Gastroesophageal sphincter (tissue), 4 donors: ENCODE measurements around the gene KIDINS220. TPM values are rescaled to one million over a fixed set of nuclear protein-coding genes. Genes with fewer than 3 reads are reported as not detected.

Experiments
- ATAC-seq: fragments of 150-250 bp; one replicate; pipeline ENCODE4 v1.9.1; 2016; ENCODE audit warnings: mild to moderate bottlenecking, moderate library complexity
- H3K27ac ChIP-seq, 4 donors: fragments of 200-600 bp; sonication (generic) in 3 of 4; 1 replicate in 3 of 4; 2 replicates in 1 of 4; pipeline ENCODE4 v1.5.1; 2016 to 2019
- H3K27me3 ChIP-seq: fragments of 200-600 bp; sonication (generic); one replicate; pipeline ENCODE4 v1.5.1; 2019
- H3K36me3 ChIP-seq, 2 donors: fragments of 200-600 bp; sonication (generic); one replicate each; pipeline ENCODE4 v1.5.1; 2019; ENCODE audit warnings: control low read depth in 1 of 2
- H3K4me1 ChIP-seq, 3 donors: fragments of 200-600 bp; sonication (generic); 1 replicate in 2 of 3; 2 replicates in 1 of 3; pipeline ENCODE4 v1.5.1; 2016 to 2019; ENCODE audit warnings: control low read depth in 2 of 3
- H3K4me3 ChIP-seq, 2 donors: fragments of 200-600 bp; sonication (generic); one replicate each; pipeline ENCODE4 v1.5.1; 2019; ENCODE audit warnings: mild to moderate bottlenecking in 1 of 2, moderate library complexity in 1 of 2
- H3K9me3 ChIP-seq, 3 donors: fragments of 200-600 bp; sonication (generic); one replicate each; pipeline ENCODE4 v1.5.1; 2017 to 2019; ENCODE audit warnings: control low read depth in 2 of 3
- CTCF ChIP-seq, 4 experiments: fragments of 200-600 bp in 2 of 4; fragments of 450-650 bp in 2 of 4; sonication (generic) in 1 of 4; IDR thresholded peaks; one replicate each; pipeline ENCODE4 v1.5.1; 2017 to 2019; ENCODE audit warnings: antibody characterized with exemption in 4 of 4, mild to moderate bottlenecking in 2 of 4, moderate library complexity in 2 of 4
- EP300 ChIP-seq: sonication (generic); formaldehyde crosslinking; IDR thresholded peaks from one replicate; pipeline ENCODE4 v1.6.1; 2017; ENCODE audit warnings: antibody characterized with exemption, mild to moderate bottlenecking
- POLR2A ChIP-seq, 2 donors: fragments of 450-650 bp; IDR thresholded peaks; one replicate each; pipeline ENCODE4 v1.6.1; 2017; ENCODE audit warnings: antibody characterized with exemption in 2 of 2, mild to moderate bottlenecking in 2 of 2, moderate library complexity in 1 of 2
- POLR2AphosphoS5 ChIP-seq: sonication (generic); formaldehyde crosslinking; IDR thresholded peaks from one replicate; pipeline ENCODE4 v1.6.1; 2017; ENCODE audit warnings: antibody characterized with exemption
- WGBS, 2 donors: methylation state at CpG; one replicate each; pipeline ENCODE4 v1.1.5; 2018; ENCODE audit warnings: low coverage in 1 of 2; 5-methylcytosine and 5-hydroxymethylcytosine counted together
- total RNA-seq, 4 donors: library from RNA; depleted of rRNA; stranded (reverse); fragments of >200 nt; gene quantifications; one replicate each; pipeline ENCODE4 v1.1.0, GENCODE V29; 2016

KIDINS220 gene
- total RNA-seq, 4 donors from 2014 or later, result 73.3 to 122 (median 88.9) TPM

- TF ChIP-seq CTCF (IDR thresholded peaks at IDR 0.05) (no peak), POLR2AphosphoS5 (no peak), EP300 (no peak), POLR2A (IDR thresholded peaks at IDR 0.05) (no peak)
- no peaks in the 10 kb centered on the region for H3K4me1 ChIP-seq
- no peaks in the 10 kb centered on the region for H3K9me3 ChIP-seq
- peaks cover 0 to 29% of the 10 kb centered on the region in 2 donors for H3K36me3 ChIP-seq
- WGBS, 2 donors, result 69% methylated on average over 3 of the region's 5 CpGs; no CpG with 5 or more reads in 1 of the 2 donors
- H3K27ac ChIP-seq, result no peak overlapping the region
- no peak overlapping the region for H3K4me3 ChIP-seq
- no peaks in the 10 kb centered on the region for H3K27me3 ChIP-seq
- no peak for ATAC-seq
These were observed 44.7 kb upstream of the KIDINS220 start for GRCh38 chr2:8882094-8882493.

DNA sequence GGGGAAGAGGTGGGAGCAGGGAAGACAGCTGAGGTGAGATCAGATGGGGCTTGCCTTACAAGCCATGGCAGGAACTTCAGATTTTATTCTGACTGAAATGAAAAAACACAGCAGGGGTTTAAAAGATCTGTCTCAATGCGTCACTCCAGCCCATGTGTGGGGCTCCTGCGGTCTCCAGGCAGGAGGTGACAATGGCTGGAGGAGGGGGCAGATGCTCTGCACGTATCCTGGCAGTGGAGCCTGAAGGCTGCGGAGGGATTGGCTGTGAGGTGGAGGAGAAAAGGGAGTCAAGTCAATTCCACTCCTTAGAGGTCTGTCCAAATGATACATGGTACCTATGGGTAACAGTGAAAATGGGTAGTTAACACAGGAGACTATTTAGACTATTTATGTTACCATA lies 40.5 kb upstream of the KIDINS220 start:
- peaks cover 0 to 2% (median 0%) of the 10 kb centered on the region in 3 donors for H3K4me1 ChIP-seq
- peaks cover 0 to 46% of the 10 kb centered on the region in 2 donors for H3K36me3 ChIP-seq
- H3K27ac ChIP-seq, result no peak overlapping the region
- WGBS, 2 donors, result 91 to 100% methylated on average over 1 to 4 of the region's 4 CpGs
- no peaks in the 10 kb centered on the region for H3K9me3 ChIP-seq
- H3K4me3 ChIP-seq, result no peak overlapping the region
- H3K27me3 ChIP-seq, result no peaks in the 10 kb centered on the region
- ATAC-seq, result no peak
- TF ChIP-seq EP300 (no peak), POLR2AphosphoS5 (no peak), POLR2A (IDR thresholded peaks at IDR 0.05) (no peak), CTCF (IDR thresholded peaks at IDR 0.05) (no peak)

DNA sequence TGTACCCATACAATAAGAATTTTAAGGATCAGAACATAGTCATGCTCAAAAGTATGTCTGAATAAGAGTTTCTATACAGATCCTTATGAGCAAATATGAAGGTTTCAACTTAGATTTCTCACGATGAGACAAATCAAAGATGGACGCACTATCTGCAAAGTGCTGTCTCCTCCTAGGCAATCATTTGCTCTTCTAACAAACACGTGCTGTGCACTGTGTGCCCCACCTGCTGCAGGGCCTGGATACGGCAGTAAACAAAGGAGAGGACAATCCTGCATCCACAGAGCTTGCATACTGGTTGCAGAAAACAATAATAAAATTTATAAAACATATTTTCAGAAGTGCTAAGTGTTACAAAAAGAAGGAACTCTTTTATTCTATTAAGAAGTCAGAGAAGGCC lies 39.9 kb upstream of the KIDINS220 start:
- H3K27me3 ChIP-seq, result no peaks in the 10 kb centered on the region
- no peak overlapping the region for H3K27ac ChIP-seq
- H3K4me1 ChIP-seq, result peaks cover 0 to 2% (median 0%) of the 10 kb centered on the region in 3 donors
- H3K36me3 ChIP-seq, result peaks cover 0 to 46% of the 10 kb centered on the region in 2 donors
- TF ChIP-seq CTCF (IDR thresholded peaks at IDR 0.05) (no peak), POLR2AphosphoS5 (no peak), EP300 (no peak)
- H3K9me3 ChIP-seq, result no peaks in the 10 kb centered on the region
- 68 to 90% methylated on average over 4 of the region's 4 CpGs for WGBS, 2 donors
- no peak overlapping the region for H3K4me3 ChIP-seq
- ATAC-seq, result no peak

DNA sequence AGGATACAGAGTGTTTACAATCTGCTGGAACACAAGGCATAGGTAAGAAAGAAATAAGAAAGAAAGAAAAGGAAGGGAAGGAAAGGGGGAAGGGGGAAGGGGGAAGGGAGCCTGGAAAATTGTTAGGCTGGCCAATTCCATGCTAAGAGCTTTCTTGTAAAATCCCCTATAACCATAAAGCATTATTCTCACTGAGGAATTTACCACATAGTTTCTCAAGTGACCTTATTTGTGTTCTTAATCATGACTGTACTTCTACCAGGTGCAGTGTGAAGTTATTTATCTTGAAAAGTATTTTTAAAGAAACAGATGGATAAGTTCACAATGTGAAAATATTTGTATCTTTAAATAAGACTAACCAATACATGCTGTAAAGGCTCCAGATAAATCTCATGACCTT lies 39.2 kb upstream of the KIDINS220 start:
- Histone ChIP-seq H3K9me3 (no peaks in the 10 kb centered on the region), H3K27ac (no peak overlapping the region), H3K4me3 (no peak overlapping the region), H3K4me1 (peaks cover 0 to 2% (median 0%) of the 10 kb centered on the region in 3 donors), H3K27me3 (no peaks in the 10 kb centered on the region), H3K36me3 (peaks cover 0 to 46% of the 10 kb centered on the region in 2 donors)
- no peak for ATAC-seq
- TF ChIP-seq EP300, result no peak
- no peak for TF ChIP-seq POLR2AphosphoS5
- TF ChIP-seq POLR2A (IDR thresholded peaks at IDR 0.05), result no peak
- no peak for TF ChIP-seq CTCF (IDR thresholded peaks at IDR 0.05)

DNA sequence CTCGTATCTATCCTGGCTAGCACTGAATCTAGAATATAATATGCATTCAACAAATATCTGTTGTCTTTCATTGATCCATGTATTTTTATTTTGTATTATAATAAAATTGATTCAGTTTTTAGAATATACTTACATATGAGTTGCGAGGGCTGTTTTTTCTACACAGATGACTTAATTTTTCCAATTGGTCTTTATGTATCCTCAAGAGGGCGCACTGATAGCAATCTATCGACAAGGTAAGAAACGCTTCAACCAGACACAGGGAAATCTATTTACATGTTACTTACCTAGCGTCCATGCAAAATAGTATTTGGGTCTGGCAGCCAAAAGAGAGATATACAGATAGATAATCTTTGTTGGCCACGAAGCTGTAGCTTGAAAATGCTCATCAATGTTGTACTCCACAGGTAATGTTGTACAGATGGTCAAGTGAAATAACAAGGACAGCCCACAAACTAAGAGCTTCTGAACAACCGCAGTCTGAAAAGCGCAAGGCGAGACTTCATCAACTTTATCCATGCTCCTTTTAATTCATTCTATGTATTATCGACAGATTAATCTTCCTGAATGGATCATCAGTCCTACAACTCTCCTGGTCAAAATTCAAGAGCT lies 35.5 kb upstream of the KIDINS220 start:
- TF ChIP-seq CTCF (IDR thresholded peaks at IDR 0.05) (peak; percentile 38 to 58 (median 51)), POLR2A (IDR thresholded peaks at IDR 0.05) (no peak)
- Histone ChIP-seq H3K4me3 (no peak overlapping the region), H3K27ac (no peak overlapping the region), H3K4me1 (peaks cover 0 to 2% (median 0%) of the 10 kb centered on the region in 3 donors), H3K9me3 (no peaks in the 10 kb centered on the region), H3K27me3 (no peaks in the 10 kb centered on the region), H3K36me3 (peaks cover 0 to 26% of the 10 kb centered on the region in 2 donors)
- no peak for ATAC-seq
- WGBS, 2 donors, result 46% methylated on average over 10 to 11 of the region's 11 CpGs
